Midbrain (tissue), 1 donor: ENCODE data around the gene SLC22A1.
A peak's percentile ranks its signal among the peaks of the same experiment; 100 is the strongest.
"Not testable (repeated sequence)": the region's sequence is repeated elsewhere in the genome, so short reads cannot be mapped to it uniquely, and the experiment has no call there.

Source experiments
- DNase-seq: peaks from one replicate; lab custom pipeline; 2025; lab: John Stamatoyannopoulos, UW

SLC22A1 gene

DNA sequence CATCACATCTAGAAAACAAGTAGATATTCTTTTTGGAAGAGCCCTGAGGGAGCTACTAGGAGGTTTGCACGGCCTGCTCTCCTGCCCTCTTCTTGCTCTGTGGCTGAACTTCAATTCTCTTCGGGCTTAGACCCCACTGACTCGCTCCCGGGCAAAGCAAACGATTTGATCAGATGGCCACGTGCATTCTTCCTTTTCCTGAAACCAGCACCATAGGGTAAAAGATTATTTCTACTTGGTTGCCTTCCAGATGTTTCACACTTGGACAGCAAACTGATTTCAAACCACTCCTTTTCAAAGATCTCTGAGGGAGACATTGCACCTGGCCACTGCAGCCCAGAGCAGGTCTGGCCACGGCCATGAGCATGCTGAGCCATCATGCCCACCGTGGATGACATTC, at the start of gene SLC22A1:
TSS of gene SLC22A1 (plus strand) at position 258 of the 400 bp plus-strand sequence. CDS start at position 379, 121 bp downstream.
- DNase-seq, result no peak

DNA sequence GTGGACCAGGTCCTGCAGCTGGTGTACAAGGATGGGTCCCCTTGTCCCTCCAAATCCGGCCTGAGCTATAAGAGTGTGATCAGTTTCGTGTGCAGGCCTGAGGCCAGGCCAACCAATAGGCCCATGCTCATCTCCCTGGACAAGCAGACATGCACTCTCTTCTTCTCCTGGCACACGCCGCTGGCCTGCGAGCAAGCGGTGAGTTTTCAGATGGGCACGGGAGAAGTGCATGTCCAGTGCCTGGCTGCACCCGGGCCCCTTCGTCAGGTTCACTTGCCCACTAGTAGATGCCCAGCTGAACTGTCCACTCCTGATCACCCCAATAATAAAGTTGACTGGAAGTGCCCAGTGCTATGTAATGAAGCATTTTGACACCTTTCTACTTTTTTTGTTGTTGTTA, 48.3 kb upstream of the SLC22A1 start:
- DNase-seq, result no peak

DNA sequence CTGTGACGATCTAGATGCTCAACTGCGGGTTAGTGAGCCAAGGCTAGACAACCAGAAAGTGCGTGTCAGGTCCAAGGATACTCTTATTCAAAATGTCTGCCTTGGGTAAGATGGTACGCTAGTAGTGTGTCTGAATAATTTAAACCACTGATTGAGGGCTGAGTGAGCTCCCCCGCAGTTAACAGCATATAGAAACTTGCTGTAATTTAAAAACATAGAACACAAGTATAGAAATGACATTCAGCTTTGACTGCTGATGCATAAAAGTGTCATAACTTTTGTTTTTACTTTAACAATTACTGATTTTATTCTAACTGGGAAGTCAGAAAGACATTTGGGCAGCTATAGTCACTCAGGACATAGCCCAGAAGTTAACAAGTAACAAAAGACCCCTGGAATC, 45.6 kb upstream of the SLC22A1 start:
- DNase-seq, result no peak

DNA sequence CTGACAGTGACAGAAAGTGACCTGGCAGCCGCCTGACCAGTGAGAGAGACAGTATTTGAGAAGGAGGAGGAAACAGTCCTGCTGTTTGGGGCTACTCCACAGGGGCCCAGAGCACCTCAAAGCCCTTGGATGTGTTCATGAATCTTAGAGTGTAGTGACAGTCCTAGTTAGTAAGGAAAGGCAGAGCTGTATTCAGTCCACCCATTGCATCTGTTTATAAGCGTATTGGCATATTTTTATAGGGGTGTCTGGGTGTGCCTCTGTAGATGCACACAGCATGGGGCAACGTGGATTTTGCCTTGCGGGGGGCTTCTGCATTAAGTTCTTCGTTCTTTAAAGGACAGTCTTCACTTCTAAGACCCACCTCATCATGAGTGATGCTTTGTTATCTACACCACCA, 44.6 kb upstream of the SLC22A1 start:
- DNase-seq, result no peak

DNA sequence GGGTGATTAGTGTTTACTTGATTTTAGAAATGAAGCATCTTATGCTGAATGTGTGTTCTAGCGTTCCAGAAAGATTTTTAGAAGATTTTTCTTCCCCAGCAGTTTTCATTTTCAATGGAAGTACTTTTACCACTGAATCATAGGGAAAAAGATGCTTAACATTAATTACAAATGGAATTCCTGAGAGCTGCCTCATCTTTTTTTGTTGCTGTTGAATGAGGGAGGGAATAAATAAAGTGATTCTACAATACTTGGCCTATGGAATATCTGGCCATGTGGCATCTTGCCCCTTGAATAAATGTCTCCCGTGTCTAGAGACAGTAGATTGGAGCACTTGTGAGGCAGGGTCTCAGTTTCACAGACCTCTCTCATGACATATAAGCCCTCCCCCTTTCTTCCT, 44.1 kb upstream of the SLC22A1 start:
- DNase-seq, result no peak

DNA sequence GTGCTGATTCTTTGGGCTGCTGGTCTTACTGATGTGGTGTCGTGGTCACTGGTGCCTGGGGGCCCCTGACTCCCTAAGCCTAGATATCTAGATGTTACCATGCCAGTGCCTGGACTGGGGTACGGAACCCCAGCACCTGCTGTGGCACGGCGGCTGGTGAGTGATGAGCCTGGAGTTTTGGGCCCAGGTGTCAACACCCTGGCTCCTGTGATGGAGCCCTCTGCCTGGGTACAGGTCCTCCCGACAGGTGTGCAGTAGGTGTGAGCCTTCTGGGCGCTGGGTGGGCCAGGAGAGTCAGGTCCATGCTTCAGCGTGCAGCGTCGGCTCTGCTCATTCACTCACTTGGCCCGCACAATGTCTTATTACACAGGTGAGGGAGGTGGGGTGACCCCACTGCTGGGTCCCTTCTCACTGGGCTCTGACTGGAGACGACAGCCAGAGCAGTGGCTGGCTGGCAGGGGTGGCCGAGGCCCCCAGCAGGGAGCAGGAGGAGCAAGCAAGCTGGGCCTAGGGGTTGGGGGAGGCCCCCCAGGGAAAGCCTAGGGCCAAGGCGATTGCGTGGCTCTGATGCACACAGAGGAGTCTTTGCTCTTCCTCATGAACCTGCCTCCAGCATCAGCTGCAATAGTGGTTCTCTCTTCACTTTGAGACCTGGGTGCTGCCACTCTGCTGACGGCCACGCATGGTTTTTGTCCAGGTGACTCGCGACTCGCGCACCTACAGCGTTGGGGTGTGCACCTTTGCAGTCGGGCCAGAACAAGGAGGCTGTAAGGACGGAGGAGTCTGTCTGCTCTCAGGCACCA, 42.5 kb upstream of the SLC22A1 start:
- DNase-seq, result no peak

DNA sequence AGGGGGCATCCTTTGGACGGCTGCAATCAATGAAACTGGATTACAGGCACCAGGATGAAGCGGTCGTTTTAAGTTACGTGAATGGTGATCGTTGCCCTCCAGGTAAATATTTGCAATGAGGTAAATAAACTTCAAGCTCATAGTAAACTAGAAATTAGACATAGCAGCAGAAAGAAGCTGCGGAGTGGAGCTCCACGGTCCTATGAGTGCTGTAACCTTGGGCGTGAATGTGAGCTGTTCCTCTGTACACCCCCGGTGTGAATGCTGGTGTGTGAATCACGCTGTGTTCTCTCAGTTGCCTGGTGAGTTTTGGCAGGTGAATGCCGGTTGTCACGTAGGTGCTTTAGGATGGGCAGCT, 42.0 kb upstream of the SLC22A1 start:
- DNase-seq, result no peak

DNA sequence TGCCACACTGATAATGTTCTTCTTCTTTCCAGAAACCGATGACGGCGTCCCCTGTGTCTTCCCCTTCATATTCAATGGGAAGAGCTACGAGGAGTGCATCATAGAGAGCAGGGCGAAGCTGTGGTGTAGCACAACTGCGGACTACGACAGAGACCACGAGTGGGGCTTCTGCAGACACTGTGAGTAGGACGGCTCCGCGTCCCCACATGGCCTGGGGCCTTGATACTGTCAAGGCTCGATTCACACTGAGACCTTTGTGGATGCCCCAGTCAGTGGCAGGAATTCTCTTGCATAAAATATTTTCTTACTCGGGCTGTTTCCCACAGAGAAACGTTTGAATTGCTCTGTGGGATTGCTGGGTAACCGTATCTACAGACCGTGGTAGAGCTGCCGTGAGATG, 41.5 kb upstream of the SLC22A1 start:
- DNase-seq, result no peak

DNA sequence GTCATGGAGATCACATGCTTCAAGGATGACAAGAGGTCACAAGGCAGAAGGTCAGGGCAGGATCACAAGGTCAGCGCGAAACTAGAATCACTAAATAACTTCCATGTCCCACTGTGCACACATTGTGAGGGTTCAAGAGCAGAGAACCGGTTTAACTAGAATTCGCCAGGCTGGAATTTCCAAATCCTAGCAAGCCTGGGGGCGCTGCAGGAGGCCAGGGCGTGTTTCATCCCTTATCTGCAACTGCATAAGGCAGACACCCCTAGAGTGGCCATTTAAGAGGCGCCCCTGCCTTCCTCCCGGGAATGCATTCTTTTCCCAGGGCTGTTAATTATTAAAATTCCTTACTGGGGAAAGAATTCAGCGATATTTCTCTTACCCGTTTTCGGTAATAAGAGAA, 40.2 kb upstream of the SLC22A1 start:
- DNase-seq, result no peak

DNA sequence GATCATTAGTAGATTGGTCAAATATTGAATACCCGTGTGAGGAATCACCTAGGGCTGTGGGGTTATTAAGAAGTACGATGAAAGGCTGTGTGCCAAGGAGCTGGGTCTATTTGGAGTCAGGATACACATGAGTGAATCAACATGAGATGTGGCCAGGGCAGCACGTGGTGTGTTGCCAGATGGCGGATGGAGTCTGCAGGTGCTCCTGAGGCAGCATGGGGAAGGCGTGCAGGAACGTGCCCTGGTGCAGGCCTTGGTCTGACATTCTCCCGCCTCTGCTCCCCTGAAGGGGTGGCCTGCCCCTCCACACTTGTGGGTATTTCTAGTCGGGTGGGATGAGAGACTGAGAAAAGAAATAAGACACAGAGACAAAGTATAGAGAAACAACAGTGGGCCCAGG, 39.0 kb upstream of the SLC22A1 start:
- no peak for DNase-seq

DNA sequence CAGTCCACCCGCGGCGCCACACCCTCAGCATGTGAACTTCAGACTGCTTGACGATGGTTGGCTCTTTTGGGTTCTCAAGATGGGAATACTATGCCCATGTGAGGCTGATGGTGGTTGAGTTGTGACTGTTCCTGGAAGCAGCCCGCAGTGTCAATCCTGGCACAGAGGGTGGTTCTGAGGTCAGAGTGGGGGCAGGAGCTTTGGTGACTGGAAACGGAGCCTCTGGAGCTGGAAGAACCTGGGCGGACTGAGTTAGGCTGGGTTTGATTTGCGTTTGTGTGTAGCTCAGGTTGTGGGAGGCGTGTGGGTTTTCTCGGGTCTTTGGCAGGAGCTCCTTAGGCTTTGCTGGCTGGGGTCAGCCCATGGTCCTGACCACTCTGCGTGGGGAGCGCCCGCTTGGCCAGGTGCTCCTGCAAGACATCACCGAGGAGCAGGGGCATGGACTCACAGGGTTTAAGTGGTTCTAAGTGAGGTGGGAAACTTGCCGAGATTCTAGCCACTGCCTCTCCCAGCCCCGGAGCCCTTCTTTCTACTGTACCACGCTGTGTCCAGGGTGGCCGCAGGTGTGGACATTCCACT, 37.3 kb upstream of the SLC22A1 start:
- DNase-seq, result no peak

DNA sequence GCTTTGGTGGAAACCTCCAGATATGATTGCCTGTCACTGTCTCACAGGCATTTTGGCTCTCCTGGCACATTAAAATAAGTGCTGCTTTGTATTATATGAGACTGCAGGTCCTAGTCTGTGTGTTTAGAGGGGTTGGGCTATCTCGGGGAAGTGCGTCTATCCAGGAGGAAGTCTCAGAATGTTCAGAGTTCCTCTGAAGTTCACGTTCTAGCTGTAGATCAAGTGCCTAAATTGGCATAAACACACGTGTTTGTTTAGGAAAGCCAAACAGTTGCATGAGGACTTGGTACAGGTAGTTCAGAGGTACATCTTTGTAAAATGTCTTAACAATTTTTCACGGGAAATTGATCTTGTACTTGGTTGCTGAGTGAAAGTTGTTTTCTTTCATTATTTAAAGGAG, 36.4 kb upstream of the SLC22A1 start:
- DNase-seq, result no peak

DNA sequence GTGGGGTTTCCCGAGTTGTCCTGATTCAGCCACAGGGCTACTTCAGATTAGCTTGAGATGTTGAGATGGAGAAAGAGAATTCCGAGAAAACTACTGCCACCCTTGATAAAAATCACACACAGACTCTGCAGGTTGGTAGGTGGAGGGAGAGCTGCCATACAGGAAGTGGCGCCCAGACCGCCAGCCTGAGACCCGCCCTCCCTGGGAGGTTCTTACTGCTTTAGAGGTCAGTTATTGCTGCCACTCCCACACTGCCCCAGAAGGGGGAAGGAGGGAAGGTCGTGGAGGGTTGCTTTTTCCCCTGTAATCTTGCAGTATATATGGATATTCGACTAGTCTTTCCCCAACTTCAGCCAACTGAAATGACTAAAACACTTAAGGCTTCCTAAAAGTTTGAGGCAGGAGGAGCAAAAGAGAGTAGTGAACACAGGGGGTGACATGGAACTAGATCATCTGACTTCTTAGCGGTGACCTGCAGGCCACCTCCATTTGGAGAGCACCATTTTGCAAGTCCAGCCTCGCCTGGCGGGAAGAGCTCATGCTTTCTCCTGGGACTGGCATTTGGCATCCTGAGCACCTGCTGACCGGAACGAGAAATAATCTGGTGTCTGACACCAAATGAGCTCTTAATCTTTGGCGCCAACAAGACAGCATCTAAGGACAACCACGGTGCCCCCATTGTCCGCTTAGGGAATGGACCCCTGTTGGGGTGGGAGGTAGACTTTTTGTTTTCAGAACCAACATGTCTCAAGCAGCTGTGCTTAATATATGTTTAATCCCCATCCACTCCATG, 35.7 kb upstream of the SLC22A1 start:
- DNase-seq, result no peak

DNA sequence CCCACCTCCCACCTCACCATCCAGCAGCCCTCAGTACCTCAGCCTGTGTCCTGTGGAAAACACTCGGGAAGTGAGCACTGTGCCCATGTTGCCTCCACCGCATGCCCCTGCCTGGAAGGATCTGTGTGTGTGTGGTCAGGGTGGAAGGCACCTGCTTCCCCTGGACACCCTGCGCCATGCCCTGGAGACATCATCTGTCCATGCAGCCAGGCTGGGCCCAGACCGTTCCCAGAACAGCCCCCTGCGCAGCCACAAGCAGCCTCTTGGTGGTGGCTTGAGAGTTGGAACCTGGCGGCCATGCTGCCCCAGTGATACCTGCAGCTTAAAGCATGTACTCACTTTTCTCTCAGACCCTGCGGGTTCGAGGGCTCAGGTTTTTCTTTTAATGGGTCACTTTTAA, 34.9 kb upstream of the SLC22A1 start:
- no peak for DNase-seq

DNA sequence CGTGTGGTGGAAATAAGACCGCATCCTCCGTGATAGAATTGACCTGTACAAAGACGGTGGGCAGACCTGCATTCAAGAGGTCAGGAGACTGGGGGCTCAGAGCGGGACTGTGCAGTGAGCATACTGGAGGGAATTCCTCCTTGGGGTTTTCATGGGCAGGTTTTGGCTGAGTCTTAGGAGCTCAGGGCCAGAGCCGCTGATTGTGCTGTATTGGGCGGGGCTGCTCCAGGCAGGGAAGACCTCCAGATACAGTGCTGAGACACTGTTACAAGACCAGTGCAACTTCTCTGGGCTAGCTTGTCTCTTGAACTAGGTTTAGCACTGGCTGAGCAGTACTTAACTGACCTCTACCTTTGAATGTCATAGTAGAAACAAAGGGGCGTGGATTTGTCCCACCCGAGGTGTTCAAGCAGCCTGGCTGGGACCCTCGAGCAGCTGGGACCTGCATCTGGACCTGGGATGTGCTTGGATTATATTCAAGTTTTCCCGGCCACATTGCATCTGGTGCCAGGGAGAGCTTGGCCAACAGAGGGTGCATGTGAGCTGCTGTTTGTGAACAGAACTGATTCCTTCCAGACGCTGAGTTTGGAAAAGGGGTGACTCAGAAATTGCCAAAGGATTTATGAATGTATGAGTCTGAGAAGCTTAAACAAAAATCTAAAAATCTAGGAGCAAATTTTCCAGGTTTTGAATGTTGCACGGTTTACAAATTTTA, 33.4 kb upstream of the SLC22A1 start:
- peak; percentile 50 for DNase-seq

DNA sequence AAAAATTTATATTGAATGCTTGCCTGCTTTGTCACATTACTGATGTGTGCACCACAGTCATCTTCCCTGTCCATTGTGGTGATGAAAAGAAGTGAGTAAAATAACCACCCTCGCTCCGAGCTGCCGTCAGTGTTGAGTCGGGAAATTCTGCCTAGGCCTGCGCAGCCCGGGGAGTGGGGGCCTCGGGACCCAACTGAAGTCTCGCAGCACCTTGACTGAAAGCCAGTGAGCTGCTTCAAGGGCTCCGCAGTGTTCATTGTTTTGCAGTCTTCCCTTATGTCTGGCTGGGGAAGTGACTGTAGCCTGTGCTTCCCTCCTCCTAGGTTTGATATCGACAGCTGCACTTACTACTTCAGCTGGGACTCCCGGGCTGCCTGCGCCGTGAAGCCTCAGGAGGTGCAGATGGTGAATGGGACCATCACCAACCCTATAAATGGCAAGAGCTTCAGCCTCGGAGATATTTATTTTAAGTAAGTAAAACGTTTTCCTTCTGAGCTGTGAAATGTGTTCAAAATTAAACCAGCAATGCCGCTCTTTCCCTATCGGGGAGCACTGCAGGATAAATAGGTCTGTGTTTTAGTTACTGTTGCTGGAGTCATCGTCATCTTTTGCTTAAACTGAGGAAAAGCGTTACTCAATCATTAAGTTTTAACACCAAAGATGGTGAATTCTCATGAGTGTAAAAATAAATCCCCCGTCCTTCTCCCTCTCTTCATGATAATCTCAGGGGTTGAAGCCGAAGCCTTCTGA, 32.7 kb upstream of the SLC22A1 start:
- DNase-seq, result no peak

DNA sequence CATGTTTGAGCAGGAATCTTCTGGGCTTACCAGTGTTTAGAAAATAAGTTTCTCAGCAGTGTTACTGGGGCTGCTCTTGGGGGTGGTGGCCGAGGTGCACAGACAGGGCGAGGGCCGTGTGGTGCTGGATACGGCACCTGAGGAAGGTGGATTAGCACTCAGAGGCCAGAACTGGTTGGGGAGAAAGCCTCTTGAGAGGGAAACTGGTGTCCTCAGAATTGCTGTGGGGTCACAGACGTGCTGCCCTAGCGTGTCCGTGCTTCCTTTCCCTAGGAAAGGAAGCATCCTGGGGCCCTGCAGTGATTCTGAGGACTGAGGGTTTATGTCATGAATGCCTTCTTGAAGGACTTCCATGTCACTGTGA, 32.1 kb upstream of the SLC22A1 start:
- DNase-seq, result no peak

DNA sequence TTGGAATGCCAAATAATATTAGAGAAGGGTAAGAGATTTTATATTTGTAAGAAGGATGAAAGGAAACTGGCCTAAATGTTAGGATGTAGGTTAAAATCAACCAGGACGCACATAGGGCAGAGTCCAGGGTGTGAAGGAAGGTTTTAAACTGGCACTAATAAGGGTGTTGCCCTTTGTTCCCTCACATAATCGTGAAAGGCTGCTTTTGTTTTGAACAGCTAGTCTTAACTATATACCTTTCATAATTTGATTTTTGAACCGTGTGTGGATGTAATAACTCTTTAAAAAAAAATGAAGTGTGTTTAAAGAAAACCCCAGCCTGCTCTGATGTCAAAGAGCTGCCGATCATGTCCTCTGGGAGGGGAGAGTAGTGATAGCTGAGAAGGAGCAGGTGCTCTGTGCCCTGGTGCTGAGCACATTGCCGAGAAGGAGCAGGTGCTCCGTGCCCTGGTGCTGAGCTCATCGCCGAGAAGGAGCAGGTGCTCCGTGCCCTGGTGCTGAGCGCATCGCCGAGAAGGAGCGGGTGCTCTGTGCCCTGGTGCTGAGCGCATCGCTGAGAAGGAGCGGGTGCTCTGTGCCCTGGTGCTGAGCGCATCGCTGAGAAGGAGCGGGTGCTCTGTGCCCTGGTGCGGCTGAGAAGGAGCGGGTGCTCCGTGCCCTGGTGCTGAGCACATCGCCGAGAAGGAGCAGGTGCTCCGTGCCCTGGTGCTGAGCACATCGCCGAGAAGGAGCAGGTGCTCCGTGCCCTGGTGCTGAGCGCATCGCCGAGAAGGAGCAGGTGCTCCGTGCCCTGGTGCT, 31.0 kb upstream of the SLC22A1 start:
- DNase-seq, result not testable (repeated sequence)

DNA sequence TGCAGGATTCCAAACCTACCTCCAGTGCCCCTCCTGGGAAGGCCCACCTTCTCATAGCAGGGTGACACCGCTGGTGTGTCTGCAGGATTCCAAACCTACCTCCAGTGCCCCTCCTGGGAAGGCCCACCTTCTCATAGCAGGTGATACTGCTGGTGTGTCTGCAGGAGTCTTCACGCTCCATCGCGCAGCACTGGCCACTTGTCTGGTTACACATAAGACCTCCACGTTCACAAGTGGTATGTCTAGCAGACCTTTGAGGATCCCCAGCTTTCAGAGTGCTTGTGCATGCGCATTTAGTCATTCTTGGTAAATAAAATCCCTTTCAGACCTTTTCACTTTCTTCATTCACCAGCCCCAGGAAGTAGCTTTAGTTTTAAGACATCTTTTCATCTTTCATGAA, 29.4 kb upstream of the SLC22A1 start:
- DNase-seq, result not testable (repeated sequence)

DNA sequence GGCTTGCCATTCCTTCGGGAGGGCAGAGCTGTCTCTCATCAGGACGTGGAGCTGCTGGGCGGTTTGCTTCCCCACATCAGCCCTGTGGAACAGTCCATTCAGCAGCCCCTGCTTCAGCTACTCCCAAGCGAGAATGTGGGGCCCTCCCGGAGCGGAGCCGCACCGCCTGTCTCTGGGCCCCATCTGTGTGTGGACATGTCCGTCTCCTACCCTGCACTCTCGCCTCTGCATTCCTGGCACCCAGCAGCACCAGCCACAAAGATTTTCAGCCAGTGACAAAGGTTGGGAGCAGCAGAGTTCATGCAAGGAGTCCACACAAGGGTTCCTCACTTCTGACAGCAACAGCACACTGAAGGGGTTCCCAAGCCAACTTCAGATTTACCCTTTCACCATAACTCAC, 29.0 kb upstream of the SLC22A1 start:
- no peak for DNase-seq

DNA sequence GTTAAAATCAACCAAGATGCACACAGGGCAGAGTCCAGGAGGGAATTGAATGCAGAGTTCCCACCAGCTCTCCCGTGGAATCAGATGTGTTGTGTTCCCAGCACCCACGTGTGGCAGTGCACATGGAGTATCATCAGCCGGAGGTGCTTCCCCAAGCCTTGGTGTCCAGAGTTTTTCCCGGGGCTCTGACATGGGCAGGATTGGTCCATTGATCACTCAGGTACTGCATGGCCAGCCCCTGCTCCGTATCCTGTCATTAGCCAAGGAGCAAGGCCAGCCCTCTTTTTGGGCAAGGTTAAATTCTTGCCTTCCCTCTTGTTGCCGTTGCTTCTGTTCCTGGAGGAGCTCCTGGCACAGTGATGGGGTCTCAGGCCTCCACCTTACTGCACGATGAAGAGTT, 28.6 kb upstream of the SLC22A1 start:
- no peak for DNase-seq
